Kidney epithelial cell (primary cell): ENCODE results near the gene LIF. TPM values are rescaled to one million over a fixed set of nuclear protein-coding genes. Genes with fewer than 3 reads are reported as not detected.
A peak's percentile ranks its signal among the peaks of the same experiment; 100 is the strongest.
"Not testable (repeated sequence)": the region's sequence is repeated elsewhere in the genome, so short reads cannot be mapped to it uniquely, and the experiment has no call there.

Experiments used
- DNase-seq: peaks from one replicate; pipeline ENCODE4 v3.0.0-alpha.2; 2010; ENCODE audit warnings: low read depth
- H3K27me3 ChIP-seq: 2 replicates; pipeline ENCODE4 v1.6.0; 2011; ENCODE audit warnings: low read length; ENCODE audit not compliant: control insufficient read depth, insufficient read depth
- H3K36me3 ChIP-seq: 2 replicates; pipeline ENCODE4 v1.5.1; 2011; ENCODE audit warnings: low read length; ENCODE audit not compliant: control insufficient read depth, insufficient read depth
- H3K4me3 ChIP-seq: 2 replicates; pipeline ENCODE4 v1.5.1; 2011; ENCODE audit warnings: low read depth, mild to moderate bottlenecking, control low read depth, low read length
- total RNA-seq: library from RNA; depleted of rRNA; stranded (reverse); fragments of >200 nt; gene quantifications from 2 replicates; pipeline ENCODE4 v1.2.3, GENCODE V29; 2015
- TF ChIP-seq, protein P1 (sequence below): IDR thresholded peaks from 2 replicates; pipeline ENCODE4 v1.5.1; 2011; ENCODE audit warnings: mild to moderate bottlenecking, moderate library complexity, low read length, control low read depth, inconsistent platforms; ENCODE audit not compliant: insufficient read depth, poor library complexity, severe bottlenecking

The LIF gene
- total RNA-seq, 1 donor from 2014 or later = 112 TPM

DNA sequence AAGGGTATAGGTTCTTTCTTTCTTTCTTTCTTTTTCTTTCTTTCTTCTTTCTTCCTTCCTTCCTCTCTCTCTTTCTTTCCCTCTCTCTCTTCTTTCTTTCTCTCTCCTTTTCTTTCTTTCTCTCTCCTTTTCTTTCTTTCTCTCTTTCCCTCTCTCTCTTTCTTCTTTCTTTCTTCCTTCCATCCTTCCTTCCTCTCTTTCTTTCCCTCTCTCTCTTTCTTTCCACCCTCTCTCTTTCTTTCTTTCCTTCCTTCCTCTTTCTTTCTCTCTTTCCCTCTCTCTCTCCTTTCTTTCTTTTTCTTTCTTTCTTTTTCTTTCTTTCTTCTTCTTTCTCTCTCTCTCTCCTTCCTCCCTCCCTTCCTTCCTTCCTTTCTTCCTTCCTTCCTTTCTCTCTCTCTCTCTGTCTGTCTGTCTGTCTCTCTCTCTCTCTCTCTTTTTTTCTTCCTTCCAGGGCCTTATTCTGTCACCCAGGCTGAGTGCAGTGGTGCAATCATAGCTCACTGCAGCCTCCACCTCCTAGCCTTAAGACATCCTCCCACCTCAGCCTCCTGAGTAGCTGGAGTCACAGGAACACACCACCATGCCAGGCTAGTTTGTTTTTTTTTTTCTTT is 26.8 kb downstream of the LIF start:
- DNase-seq = no peak
- TF ChIP-seq, protein P1, sequence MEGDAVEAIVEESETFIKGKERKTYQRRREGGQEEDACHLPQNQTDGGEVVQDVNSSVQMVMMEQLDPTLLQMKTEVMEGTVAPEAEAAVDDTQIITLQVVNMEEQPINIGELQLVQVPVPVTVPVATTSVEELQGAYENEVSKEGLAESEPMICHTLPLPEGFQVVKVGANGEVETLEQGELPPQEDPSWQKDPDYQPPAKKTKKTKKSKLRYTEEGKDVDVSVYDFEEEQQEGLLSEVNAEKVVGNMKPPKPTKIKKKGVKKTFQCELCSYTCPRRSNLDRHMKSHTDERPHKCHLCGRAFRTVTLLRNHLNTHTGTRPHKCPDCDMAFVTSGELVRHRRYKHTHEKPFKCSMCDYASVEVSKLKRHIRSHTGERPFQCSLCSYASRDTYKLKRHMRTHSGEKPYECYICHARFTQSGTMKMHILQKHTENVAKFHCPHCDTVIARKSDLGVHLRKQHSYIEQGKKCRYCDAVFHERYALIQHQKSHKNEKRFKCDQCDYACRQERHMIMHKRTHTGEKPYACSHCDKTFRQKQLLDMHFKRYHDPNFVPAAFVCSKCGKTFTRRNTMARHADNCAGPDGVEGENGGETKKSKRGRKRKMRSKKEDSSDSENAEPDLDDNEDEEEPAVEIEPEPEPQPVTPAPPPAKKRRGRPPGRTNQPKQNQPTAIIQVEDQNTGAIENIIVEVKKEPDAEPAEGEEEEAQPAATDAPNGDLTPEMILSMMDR = no peak
- H3K36me3 ChIP-seq = no peaks in the 10 kb centered on the region
- H3K27me3 ChIP-seq = no peaks in the 10 kb centered on the region
- no peak overlapping the region for H3K4me3 ChIP-seq

DNA sequence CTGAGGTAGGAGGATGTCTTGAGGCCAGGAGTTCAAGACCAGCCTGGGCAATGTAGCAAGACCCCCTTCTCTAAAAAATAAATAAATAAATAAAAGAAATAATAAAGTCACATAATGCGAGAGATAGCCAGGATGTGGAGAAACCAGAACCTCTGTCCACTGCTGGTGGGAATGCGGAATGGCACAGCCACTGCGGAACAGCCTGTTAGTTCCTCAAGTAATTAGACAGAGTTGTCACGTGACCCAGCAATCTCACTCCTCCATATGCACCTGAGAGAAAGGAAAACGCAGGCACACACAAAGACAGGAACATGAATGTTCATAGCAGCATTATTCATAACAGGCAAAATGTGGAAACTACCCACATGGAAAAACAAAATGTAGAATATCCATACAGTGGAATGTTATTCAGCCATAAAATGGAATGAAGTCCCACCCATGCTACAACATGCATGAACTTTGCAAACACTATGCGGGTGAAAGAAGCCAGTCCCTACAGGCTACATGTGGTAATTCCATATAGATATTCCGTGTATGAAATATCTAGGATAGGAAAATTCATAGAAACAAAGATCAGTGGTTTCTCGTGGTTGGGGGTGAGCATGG is 27.4 kb downstream of the LIF start:
- TF ChIP-seq, protein P1 = peak; percentile 27
- Histone ChIP-seq H3K4me3 (no peak overlapping the region), H3K36me3 (no peaks in the 10 kb centered on the region), H3K27me3 (no peaks in the 10 kb centered on the region)
- DNase-seq = no peak

- no peak overlapping the region for H3K4me3 ChIP-seq
- no peaks in the 10 kb centered on the region for H3K36me3 ChIP-seq
- TF ChIP-seq, protein P1 = no peak
- no peaks in the 10 kb centered on the region for H3K27me3 ChIP-seq
- DNase-seq = no peak
These were observed 28.6 kb downstream of the LIF start for GRCh38 chr22:30217698-30218560.

GRCh38 chr22:30216710-30217109 is 29.8 kb downstream of the LIF start:
- no peaks in the 10 kb centered on the region for H3K27me3 ChIP-seq
- DNase-seq = no peak
- H3K4me3 ChIP-seq = no peak overlapping the region
- TF ChIP-seq, protein P1 = no peak
- no peaks in the 10 kb centered on the region for H3K36me3 ChIP-seq

DNA sequence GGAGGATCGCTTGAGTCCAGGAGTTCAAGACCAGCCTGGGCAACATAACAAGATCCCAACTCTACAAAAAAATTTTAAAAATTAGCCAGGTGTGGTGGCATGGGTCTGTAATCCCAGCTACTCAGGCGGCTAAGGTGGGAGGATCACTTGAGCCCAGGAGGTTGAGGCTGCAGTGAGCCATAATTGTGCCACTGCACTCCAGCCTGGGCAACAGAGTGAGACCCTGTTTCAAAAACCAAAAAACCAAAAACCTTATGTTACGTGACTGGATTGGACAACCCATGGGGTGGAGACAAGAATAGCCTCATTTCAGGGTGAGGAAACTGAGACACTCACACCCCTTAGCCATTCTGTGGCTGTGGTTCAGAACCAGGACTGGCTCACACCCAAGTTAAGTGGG is 30.3 kb downstream of the LIF start:
- DNase-seq, H3K36me3 ChIP-seq, H3K27me3 ChIP-seq, H3K4me3 ChIP-seq: not testable (repeated sequence)

- H3K27me3 ChIP-seq = no peaks in the 10 kb centered on the region
- no peak for DNase-seq
These were observed 31.7 kb downstream of the LIF start for GRCh38 chr22:30214703-30215407.

More at GRCh38 chr22:30214703-30215407, 31.7 kb downstream of the LIF start:
- H3K4me3 ChIP-seq = no peak overlapping the region
- H3K36me3 ChIP-seq = no peaks in the 10 kb centered on the region
- TF ChIP-seq, protein P1 = no peak
